HS-27A (cell line): ENCODE measurements around the gene HECW1.
A peak's percentile ranks its signal among the peaks of the same experiment; 100 is the strongest.
"Not testable (repeated sequence)": the region's sequence is repeated elsewhere in the genome, so short reads cannot be mapped to it uniquely, and the experiment has no call there.

Experiments used
- DNase-seq: peaks from one replicate; pipeline ENCODE4 v3.0.0-alpha.2; 2012; ENCODE audit warnings: low read depth, missing footprints

Gene HECW1

GRCh38 chr7:43582503-43583423 lies 470.3 kb downstream of the HECW1 start, which contains the start of gene STK17A:
STK17A (plus strand) TSS chr7:43583108; CDS start chr7:43583244, 136 bp downstream.
- peak; percentile 49 for DNase-seq

GRCh38 chr7:43583424-43584194 lies 471.2 kb downstream of the HECW1 start:
- DNase-seq: no peak

- no peak for DNase-seq
These were observed 471.7 kb downstream of the HECW1 start for GRCh38 chr7:43584195-43584586.

GRCh38 chr7:43584733-43585132 lies 472.3 kb downstream of the HECW1 start:
- DNase-seq: not testable (repeated sequence)

- no peak for DNase-seq
These were observed 473.1 kb downstream of the HECW1 start for GRCh38 chr7:43585562-43585961.

- no peak for DNase-seq
These were observed 473.9 kb downstream of the HECW1 start for GRCh38 chr7:43586251-43586900.

GRCh38 chr7:43588477-43589132 lies 476.2 kb downstream of the HECW1 start:
- no peak for DNase-seq

GRCh38 chr7:43589133-43589478 lies 476.7 kb downstream of the HECW1 start:
- no peak for DNase-seq

GRCh38 chr7:43589728-43590127 lies 477.3 kb downstream of the HECW1 start:
- no peak for DNase-seq

GRCh38 chr7:43590862-43591557 lies 478.6 kb downstream of the HECW1 start:
- no peak for DNase-seq

GRCh38 chr7:43591558-43592180 lies 479.2 kb downstream of the HECW1 start:
- no peak for DNase-seq

GRCh38 chr7:43592326-43592725 lies 479.9 kb downstream of the HECW1 start:
- no peak for DNase-seq

GRCh38 chr7:43593010-43593409 lies 480.6 kb downstream of the HECW1 start:
- DNase-seq: no peak

- no peak for DNase-seq
These were observed 481.6 kb downstream of the HECW1 start for GRCh38 chr7:43594020-43594419.

GRCh38 chr7:43596426-43596825 lies 484.0 kb downstream of the HECW1 start:
- DNase-seq: not testable (repeated sequence)

GRCh38 chr7:43600056-43600455 lies 487.6 kb downstream of the HECW1 start:
- no peak for DNase-seq

GRCh38 chr7:43602256-43602655 lies 489.8 kb downstream of the HECW1 start:
- no peak for DNase-seq

GRCh38 chr7:43604251-43604650 lies 491.8 kb downstream of the HECW1 start:
- no peak for DNase-seq

- DNase-seq: no peak
These were observed 496.6 kb downstream of the HECW1 start for GRCh38 chr7:43609097-43609496.

- no peak for DNase-seq
These were observed 499.7 kb downstream of the HECW1 start for GRCh38 chr7:43612128-43612527.
